ENCODE measurements around the gene KAT6B.
"Not testable (repeated sequence)": the region's sequence is repeated elsewhere in the genome, so short reads cannot be mapped to it uniquely, and the experiment has no call there.

The KAT6B gene

DNA sequence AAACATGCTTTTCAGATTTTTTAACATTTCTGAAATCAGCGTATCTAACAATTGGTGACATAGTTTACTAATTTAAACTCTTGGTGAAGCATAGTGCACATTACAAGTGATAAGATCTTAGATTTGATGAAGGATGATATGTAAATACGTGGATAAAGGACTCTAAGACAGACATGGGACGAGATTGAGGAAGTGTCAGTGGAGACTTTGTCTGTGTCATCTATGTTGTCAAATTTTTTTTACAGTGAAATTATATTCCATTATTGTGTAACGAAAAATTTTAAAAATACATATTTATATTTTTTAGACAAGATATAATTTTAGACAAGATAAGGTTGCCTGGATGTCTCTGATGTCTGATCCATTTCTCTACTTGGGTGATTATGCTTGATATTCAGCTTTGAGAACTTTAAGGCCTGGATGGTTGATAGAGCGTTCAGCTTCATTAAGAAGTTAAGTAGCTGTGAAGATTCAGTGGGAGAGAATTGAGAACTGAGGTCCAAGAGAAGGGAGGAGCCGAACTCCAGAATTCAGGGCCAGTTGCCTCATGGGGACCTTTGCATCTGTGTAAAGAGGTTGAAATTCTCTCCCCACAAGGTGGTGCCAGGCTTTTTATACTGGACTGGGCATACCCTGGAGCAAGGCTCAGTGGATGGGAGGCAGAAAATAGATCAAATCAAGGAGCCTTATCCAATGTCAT, 62.7 kb downstream of the KAT6B start:
- DNase-seq (ENCODE audit: low read depth): no peak
- no peak overlapping the region for H3K4me3 ChIP-seq (ENCODE audit: low read length)
- TF ChIP-seq, protein P1, sequence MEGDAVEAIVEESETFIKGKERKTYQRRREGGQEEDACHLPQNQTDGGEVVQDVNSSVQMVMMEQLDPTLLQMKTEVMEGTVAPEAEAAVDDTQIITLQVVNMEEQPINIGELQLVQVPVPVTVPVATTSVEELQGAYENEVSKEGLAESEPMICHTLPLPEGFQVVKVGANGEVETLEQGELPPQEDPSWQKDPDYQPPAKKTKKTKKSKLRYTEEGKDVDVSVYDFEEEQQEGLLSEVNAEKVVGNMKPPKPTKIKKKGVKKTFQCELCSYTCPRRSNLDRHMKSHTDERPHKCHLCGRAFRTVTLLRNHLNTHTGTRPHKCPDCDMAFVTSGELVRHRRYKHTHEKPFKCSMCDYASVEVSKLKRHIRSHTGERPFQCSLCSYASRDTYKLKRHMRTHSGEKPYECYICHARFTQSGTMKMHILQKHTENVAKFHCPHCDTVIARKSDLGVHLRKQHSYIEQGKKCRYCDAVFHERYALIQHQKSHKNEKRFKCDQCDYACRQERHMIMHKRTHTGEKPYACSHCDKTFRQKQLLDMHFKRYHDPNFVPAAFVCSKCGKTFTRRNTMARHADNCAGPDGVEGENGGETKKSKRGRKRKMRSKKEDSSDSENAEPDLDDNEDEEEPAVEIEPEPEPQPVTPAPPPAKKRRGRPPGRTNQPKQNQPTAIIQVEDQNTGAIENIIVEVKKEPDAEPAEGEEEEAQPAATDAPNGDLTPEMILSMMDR (conservative IDR thresholded peaks at IDR 0.05; ENCODE audit: low read length): peak; percentile 22; the same call in 1 of the 2 replicates

GRCh38 chr10:74889662-74889998, 63.2 kb downstream of the KAT6B start:
- H3K4me3 ChIP-seq (ENCODE audit: low read length): no peak overlapping the region
- no peak for DNase-seq (ENCODE audit: low read depth)
- TF ChIP-seq, protein P1 (conservative IDR thresholded peaks at IDR 0.05; ENCODE audit: low read length): no peak

DNA sequence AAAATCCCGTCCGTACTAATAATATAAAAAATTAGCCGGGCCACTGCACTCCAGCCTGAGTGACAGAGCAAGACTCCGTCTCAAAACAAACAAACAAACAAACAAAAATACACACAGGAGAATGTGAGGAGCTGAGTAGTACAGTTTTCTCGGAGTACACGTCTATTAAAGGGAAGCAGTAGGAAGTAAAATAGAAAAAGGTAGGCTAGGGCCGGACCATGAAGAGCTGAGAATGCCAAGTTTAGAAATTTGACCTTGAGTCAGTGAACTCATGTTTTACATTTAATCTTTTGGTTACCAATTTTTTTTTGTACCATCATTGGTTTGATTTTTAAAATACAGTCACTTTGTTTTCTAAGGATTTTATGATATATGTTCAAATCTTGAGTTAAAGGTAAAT, 64.1 kb downstream of the KAT6B start:
- TF ChIP-seq, protein P1 (conservative IDR thresholded peaks at IDR 0.05; ENCODE audit: low read length): no peak
- H3K4me3 ChIP-seq (ENCODE audit: low read length): no peak overlapping the region
- DNase-seq (ENCODE audit: low read depth): no peak

DNA sequence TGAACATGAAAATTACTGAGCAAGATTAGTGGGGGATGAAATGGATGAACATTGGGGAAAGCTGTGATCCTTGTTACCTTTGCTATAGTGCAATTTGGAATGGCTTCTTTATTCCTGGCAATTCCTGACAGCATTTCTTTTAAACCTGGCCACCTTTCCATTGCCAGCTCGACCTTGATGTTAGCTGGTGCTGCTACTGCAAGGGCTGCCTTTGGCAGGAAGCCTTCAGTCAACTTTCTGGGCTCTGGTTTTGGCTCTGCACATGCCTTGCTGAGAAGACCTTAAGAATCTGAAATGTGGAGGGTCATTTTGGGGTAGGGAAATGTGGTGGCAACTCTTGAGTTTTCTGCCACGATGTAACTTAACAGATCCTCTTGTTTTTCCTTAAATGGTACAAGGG, 64.7 kb downstream of the KAT6B start:
- H3K4me3 ChIP-seq (ENCODE audit: low read length): no peak overlapping the region
- TF ChIP-seq, protein P1 (conservative IDR thresholded peaks at IDR 0.05; ENCODE audit: low read length): no peak
- DNase-seq (ENCODE audit: low read depth): no peak

- no peak overlapping the region for H3K4me3 ChIP-seq (ENCODE audit: low read length)
- TF ChIP-seq, protein P1 (conservative IDR thresholded peaks at IDR 0.05; ENCODE audit: low read length): no peak
- no peak for DNase-seq (ENCODE audit: low read depth)
These were observed 66.4 kb downstream of the KAT6B start for GRCh38 chr10:74892839-74893238.

- not testable (repeated sequence) for DNase-seq (ENCODE audit: low read depth); H3K4me3 ChIP-seq (ENCODE audit: low read length)
These were observed 66.9 kb downstream of the KAT6B start for GRCh38 chr10:74893329-74893728.

DNA sequence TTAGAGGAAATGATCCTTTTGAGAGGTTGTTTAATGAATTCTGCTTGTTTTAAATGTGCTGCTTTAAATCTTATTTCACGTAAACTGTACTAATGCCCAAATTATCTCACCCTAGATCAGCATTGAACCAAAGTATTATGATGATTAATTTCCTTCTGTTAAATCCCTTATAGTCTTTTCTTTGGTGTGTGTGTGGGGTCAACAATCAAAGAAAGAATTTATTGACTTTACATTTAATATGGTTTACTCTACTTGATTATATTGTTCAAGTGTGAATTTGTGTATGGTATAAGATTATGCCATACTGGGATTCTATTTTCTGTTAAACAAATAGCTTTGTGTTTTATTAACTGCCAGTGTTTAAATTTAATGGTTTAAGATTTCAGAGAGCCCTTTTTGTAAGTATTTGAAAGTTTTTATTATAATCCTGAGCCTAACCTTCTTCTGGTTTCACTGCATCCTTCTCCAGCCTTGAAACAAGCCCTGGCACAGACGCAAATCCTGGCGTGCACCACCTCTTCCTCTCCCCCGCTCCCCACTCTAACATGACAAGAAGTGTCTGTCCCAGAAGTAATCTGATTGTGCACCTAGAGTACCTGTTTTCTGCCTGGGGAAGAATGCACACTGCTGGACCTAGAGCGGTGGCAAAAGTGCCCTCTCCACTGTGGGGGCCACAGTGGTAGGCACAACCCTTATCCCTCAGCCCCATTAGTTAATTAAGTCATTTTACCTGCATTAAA, 70.6 kb downstream of the KAT6B start:
- TF ChIP-seq, protein P1 (conservative IDR thresholded peaks at IDR 0.05; ENCODE audit: low read length): no peak
- no peak overlapping the region for H3K4me3 ChIP-seq (ENCODE audit: low read length)
- no peak for DNase-seq (ENCODE audit: low read depth)

All from AG10803 (cell line).